B cell (primary cell): Measurements from ENCODE around the gene MDC1.

ENCODE experiments used
- EZH2 ChIP-seq: IDR thresholded peaks from 2 replicates; pipeline ENCODE4 v1.6.1; 2012; ENCODE audit warnings: borderline replicate concordance, low read depth, mild to moderate bottlenecking, moderate library complexity, low read length; ENCODE audit not compliant: insufficient read depth, poor library complexity, severe bottlenecking
- TF ChIP-seq, protein P1 (sequence below): fragments of 200-600 bp; IDR thresholded peaks from one replicate; pipeline ENCODE4 v1.8.0; 2022; ENCODE audit warnings: antibody characterized with exemption, mild to moderate bottlenecking

DNA sequence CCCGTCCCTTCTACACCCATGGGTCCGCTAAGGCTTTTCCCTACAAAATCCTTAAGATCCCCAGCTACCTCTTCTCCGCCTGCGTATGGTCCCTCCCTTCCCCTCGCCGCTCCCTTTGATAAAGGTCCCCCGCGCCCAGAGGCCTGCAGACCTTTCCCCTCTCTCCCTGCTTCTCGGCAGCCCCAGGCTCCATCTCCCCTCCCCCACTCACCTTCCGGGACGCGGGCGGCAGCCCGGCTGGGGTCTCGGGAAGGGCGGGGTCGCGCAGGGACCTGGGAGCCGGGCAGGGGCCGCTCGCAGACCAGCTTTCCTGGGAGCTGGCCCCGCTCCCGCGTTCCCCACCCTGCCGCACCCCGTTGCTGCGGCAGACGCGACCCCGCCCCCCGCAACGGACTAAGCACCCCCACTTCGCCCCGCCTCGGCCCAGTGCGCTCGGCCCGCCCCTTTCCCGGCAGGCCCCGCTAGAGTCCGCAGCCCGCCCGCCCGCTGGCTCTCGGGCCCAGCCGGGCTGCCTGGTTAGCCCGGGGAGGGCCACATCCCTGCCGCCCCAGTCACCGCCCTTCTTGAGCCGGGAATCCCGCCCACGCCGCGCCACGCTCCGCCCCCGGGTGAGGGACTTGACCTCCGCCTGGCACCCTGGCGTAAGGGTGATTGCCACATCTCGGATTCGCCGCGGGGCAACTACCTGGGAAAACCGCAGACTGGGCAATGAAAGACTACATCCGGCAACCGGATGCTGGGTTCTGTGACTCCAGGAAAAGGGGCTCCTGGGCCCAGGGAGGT lies 25.4 kb upstream of the MDC1 start, which contains the start of gene FLOT1:
- TF ChIP-seq, protein P1, sequence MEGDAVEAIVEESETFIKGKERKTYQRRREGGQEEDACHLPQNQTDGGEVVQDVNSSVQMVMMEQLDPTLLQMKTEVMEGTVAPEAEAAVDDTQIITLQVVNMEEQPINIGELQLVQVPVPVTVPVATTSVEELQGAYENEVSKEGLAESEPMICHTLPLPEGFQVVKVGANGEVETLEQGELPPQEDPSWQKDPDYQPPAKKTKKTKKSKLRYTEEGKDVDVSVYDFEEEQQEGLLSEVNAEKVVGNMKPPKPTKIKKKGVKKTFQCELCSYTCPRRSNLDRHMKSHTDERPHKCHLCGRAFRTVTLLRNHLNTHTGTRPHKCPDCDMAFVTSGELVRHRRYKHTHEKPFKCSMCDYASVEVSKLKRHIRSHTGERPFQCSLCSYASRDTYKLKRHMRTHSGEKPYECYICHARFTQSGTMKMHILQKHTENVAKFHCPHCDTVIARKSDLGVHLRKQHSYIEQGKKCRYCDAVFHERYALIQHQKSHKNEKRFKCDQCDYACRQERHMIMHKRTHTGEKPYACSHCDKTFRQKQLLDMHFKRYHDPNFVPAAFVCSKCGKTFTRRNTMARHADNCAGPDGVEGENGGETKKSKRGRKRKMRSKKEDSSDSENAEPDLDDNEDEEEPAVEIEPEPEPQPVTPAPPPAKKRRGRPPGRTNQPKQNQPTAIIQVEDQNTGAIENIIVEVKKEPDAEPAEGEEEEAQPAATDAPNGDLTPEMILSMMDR: no peak
- no peak for TF ChIP-seq EZH2
